Measurements from ENCODE around the gene RABGAP1L.
A peak's percentile ranks its signal among the peaks of the same experiment; 100 is the strongest.
"Not testable (repeated sequence)": the region's sequence is repeated elsewhere in the genome, so short reads cannot be mapped to it uniquely, and the experiment has no call there.

RABGAP1L gene

GRCh38 chr1:174159252-174160108 is at the start of gene RABGAP1L:
RABGAP1L (plus strand) TSS chr1:174159520.
- DNase-seq (ENCODE audit: extremely low read depth in 1 of 2, low read depth in 1 of 2), result peak; percentile 89

DNA sequence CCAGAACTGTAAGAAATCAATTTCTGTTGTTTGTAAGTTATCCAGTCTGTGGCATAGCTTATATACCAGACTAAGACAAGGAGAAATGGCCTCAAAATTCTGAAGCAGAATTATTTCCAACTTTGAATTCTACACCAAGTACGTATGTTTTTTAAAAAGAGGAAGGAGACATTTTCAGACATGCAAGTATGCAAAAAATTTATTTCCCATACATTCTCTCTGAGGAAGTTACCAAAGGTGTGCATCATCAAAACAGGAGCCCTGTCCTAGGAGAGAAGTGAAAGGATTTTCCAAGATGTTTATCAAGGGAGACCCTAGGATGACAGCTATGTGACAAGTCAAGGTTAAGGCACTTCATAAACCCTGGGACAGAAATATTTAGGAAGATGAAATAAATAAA is 49.3 kb upstream of the RABGAP1L start:
- DNase-seq (ENCODE audit: extremely low read depth in 1 of 2, low read depth in 1 of 2), result no peak

GRCh38 chr1:174112489-174113162 is 46.7 kb upstream of the RABGAP1L start:
- DNase-seq (ENCODE audit: extremely low read depth in 1 of 2, low read depth in 1 of 2), result no peak

DNA sequence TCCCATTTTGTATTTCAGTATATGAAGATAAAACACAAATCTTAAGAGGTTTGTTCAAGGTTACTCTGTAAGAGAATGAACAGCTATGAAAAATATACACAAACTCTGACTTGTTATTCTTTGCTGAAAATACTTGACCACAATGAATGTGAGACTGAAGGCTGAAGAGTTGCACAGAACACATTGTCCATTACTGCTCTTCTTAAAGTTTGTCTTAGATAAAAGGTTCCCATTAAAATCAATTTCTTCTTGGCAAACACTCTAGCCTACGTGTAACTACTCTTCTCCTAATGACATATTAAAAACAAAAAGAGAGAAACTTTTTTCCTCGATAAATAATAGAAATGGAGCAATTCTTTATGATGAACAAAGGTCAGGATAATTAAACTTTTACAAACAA is 45.2 kb upstream of the RABGAP1L start:
- no peak for DNase-seq (ENCODE audit: extremely low read depth in 1 of 2, low read depth in 1 of 2)

GRCh38 chr1:174114788-174115448 is 44.4 kb upstream of the RABGAP1L start:
- DNase-seq (ENCODE audit: extremely low read depth in 1 of 2, low read depth in 1 of 2), result no peak

DNA sequence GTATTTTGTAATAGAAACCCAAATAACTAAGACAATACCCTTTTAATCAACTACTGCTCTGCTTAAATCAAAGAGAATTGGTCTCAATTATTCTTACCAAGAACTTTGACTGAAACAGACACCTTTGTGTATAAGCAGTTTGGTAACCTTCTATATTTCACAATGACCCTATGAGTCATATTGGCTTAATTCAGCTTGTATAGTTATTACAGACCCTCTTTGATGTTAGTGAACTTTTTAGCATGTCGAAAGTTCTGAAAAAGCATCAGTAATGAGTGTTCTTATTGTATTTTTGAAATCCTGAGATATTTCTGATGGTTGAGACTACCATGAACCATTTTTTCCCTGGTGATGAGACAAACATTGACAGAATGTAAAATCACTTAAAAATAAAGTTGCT is 43.3 kb upstream of the RABGAP1L start:
- DNase-seq (ENCODE audit: extremely low read depth in 1 of 2, low read depth in 1 of 2), result no peak

- no peak for DNase-seq (ENCODE audit: extremely low read depth in 1 of 2, low read depth in 1 of 2)
These were observed 40.6 kb upstream of the RABGAP1L start for GRCh38 chr1:174118751-174119150.

- not testable (repeated sequence) for DNase-seq (ENCODE audit: extremely low read depth in 1 of 2, low read depth in 1 of 2)
These were observed 37.0 kb upstream of the RABGAP1L start for GRCh38 chr1:174122318-174122717.

DNA sequence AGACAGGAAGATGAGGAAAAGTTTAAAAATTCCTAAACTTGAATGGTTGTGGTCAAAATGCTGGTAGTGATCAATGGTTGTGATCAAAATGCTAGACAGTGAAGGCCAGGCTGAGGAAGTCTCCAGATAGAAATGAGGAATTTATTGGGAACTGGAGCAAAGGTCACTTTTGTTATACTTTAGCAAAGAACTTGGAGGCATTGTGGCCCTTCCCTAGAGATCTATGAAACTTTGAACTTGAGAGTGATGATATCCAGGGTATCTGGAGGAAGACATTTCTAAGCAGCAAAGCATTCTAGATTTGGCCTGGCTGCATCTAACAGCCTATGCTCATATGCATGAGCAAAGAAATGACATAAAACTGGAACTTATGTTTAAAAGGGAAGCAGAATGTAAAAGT is 35.5 kb upstream of the RABGAP1L start:
- DNase-seq (ENCODE audit: extremely low read depth in 1 of 2, low read depth in 1 of 2), result no peak

DNA sequence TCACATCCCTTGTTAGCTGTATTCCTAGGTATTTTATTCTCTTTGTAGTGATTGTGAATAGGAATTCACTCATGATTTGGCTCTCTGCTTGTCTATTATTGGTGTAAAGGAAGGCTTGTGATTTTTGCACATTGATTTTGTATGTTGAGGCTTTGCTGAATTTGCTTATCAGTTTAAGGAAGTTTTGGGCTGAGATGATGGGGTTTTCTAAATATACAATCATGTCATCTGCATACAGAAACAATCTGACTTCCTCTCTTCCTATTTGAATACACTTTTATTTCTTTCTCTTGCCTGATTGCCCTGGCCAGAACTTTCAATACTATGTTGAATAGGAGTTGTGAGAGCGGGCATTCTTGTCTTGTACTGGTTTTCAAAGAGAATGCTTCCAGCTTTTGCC is 32.1 kb upstream of the RABGAP1L start:
- DNase-seq (ENCODE audit: extremely low read depth in 1 of 2, low read depth in 1 of 2), result not testable (repeated sequence)

GRCh38 chr1:174131032-174131638 is 28.2 kb upstream of the RABGAP1L start:
- DNase-seq (ENCODE audit: extremely low read depth in 1 of 2, low read depth in 1 of 2), result no peak

DNA sequence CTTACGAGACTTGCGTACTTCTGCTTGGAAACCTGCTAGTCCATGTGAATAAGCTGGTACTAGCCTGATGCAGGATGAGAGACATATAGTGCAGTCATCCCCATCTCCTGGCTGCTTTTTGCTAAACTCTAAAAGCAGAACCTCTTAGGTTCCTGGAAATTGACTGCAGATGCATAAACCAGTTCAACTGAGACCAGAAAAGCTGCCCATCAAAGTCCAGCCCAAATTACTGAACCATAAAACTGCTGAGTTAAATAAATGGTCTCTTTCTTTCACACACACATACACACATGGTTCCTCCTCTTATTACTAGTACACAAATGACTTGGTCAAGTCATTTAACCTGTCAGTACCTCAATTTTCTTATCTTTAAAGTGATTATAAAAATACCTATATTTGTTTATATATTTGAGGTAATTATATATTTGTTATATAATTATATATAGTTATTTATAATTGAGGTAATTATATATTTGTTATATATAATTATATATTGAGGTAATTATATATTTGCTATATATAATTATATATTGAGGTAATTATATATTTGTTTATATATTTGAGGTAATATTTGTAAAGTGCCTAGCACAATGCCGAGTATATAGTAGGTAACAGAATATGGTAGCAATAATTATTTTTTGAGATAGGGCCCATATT is 25.2 kb upstream of the RABGAP1L start:
- no peak for DNase-seq (ENCODE audit: extremely low read depth in 1 of 2, low read depth in 1 of 2)

GRCh38 chr1:174135211-174135610 is 24.1 kb upstream of the RABGAP1L start:
- no peak for DNase-seq (ENCODE audit: extremely low read depth in 1 of 2, low read depth in 1 of 2)

- DNase-seq (ENCODE audit: extremely low read depth in 1 of 2, low read depth in 1 of 2), result no peak
These were observed 22.6 kb upstream of the RABGAP1L start for GRCh38 chr1:174136714-174137113.

DNA sequence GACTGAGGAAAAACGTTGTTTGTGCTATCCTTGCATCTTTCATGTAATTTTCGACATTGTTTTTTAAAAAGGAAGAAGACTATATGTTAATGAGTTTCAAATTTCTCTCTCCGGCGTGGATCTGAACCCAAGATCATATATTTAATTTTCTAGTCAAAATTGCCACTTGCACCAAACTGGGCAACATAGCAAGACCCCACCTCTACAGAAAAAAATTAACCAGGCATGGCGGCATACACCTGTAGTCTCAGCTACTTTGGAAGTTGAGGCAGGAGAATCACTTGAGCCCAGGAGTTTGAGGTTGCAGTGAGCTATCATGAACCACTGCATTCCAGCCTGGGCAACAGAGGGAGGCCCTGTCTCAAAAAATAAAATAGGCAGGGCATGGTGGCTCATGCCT is 16.5 kb upstream of the RABGAP1L start:
- no peak for DNase-seq (ENCODE audit: extremely low read depth in 1 of 2, low read depth in 1 of 2)

GRCh38 chr1:174143727-174144396 is 15.5 kb upstream of the RABGAP1L start:
- DNase-seq (ENCODE audit: extremely low read depth in 1 of 2, low read depth in 1 of 2), result not testable (repeated sequence)

GRCh38 chr1:174144397-174144783 is 14.9 kb upstream of the RABGAP1L start:
- not testable (repeated sequence) for DNase-seq (ENCODE audit: extremely low read depth in 1 of 2, low read depth in 1 of 2)

- no peak for DNase-seq (ENCODE audit: extremely low read depth in 1 of 2, low read depth in 1 of 2)
These were observed 10.1 kb upstream of the RABGAP1L start for GRCh38 chr1:174149216-174149615.

- DNase-seq (ENCODE audit: extremely low read depth in 1 of 2, low read depth in 1 of 2), result no peak
These were observed 8.8 kb upstream of the RABGAP1L start for GRCh38 chr1:174150499-174150898.

GRCh38 chr1:174152427-174152826 is 6.9 kb upstream of the RABGAP1L start:
- no peak for DNase-seq (ENCODE audit: extremely low read depth in 1 of 2, low read depth in 1 of 2)
